ENCODE results near the gene PLSCR4.

Gene PLSCR4

GRCh38 chr3:146160321-146160963, 90.5 kb downstream of the PLSCR4 start:
- DNase-seq: no peak

GRCh38 chr3:146159616-146160320, 91.1 kb downstream of the PLSCR4 start:
- DNase-seq: no peak

GRCh38 chr3:146159037-146159436, 91.9 kb downstream of the PLSCR4 start:
- no peak for DNase-seq

- no peak for DNase-seq
These were observed 93.4 kb downstream of the PLSCR4 start for GRCh38 chr3:146157325-146158060.

DNA sequence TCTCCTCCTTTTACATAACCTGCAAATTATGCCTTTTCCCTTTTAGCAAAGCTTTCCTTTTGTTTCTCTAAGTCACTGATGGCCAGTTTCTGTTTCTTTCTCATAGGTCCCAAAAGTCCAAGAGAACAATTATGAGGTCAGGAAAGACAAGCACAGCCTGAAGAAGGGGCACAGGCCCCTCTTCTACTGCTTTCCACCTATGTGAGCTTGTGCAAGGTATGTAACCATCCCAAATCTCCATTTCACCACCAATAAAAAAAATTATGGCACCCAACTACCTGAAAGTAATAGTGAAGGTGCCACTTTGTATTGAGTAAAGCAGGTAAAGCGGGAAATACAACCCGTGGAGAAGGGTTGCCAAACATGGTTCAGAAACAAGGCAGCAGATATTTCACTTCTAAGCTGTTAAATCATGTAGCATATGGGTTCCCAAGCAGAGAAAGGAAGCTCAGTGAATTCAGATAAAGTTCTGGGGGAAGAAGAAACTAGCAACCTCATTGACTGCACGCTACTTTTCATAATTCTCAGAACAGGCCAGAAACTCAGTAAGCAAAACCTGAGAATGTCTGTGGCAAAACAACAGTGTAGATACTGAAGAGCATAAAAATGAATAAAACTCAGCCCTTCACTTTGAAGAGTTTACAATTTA, 94.1 kb downstream of the PLSCR4 start:
- no peak for DNase-seq

- no peak for DNase-seq
These were observed 94.8 kb downstream of the PLSCR4 start for GRCh38 chr3:146156095-146156494.

DNA sequence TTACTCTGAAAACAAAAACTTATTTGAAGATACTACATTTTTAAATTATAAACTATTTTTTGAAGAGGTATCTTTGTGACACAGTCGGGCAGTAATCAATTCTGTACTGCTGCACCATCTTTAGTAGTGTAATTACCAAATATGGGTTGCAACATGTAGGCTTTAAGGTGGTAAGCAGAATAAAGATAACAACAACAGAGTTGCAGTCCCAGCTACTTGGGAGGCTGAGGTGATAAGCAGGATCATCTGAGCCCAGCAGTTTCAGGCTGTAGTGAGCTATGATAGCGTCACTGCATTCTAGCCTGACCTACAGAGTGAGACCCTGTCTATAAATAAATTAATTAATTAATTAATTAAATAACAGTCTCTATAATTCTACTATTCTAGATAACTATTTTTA, 95.9 kb downstream of the PLSCR4 start:
- no peak for DNase-seq

DNA sequence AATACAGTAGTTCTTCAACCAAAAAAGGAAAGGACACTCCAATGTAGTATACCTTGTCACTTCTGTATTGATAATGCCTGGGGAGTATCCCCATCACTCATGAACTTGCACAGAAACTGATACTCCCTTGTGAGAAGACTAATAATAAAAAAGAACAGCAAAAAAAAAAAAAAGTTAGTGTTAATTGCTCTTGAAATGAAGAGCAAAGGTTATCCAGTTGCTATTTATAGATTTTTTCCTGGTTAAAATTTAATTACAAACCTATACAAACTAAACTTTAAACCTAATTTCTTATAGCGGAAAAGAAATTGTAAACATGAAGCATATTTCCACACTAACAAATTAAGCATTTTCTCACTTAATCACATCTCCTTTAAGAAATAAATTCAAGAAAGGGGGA, 96.6 kb downstream of the PLSCR4 start:
- DNase-seq: no peak

- no peak for DNase-seq
These were observed 97.5 kb downstream of the PLSCR4 start for GRCh38 chr3:146153429-146153828.

DNA sequence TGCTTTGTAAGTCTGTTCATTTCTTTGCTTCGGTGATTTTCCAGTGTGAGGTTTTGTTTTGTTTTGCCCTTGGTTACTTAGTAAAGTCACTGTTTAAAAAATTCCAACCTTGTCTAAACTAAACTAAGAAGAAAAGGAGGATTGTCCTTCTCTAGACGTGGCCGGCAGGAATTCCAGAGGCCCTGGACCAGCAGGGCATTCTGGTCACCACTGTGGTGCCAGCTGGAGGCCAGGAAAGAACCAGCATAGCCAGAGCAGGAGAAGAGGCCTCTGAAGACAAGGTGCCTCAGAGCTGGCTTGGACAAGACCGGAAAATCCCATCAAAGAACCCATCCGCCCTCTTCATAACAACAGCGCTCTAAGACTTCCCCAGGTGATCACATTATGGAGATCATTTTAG, 98.1 kb downstream of the PLSCR4 start:
- no peak for DNase-seq

DNA sequence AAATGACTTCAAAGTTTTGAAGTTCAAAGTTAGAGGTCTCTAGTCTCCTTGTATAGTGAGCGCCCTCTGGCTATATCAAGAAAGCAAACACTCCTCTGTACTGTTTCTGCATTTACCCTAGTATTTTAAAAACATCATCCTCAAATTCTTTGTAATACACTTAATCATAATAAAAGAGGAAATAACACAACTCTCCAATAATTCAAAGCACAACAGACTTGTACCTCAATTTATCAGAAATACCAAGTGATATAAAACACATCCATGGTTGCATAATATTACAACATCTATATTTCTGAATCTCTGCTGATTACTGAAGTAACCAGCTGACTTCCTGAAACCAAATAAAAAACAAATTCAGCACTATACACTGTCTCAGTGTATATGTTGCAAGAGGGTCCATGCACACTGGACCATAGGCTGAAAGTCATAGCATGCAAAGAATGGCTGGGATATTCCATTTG, 102.4 kb downstream of the PLSCR4 start:
- DNase-seq: no peak

DNA sequence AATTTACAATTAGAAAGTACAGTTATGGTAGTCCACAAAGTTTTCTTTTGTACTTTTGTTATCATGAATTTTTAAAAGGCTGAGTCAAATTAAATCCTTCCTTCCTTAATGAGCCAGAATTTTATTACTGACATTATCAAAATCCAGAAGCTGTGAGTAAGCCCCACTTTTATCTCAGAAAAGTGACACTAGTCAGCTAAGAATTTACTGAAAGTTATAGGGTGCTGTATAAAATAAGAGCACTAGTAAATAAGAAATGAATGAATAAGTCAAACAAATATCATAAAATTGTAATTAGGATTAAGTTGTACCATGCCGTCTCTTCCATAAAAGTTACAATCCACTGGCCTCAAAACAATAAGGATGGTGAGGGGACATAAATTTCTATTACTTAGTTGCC, 105.3 kb downstream of the PLSCR4 start:
- no peak for DNase-seq

DNA sequence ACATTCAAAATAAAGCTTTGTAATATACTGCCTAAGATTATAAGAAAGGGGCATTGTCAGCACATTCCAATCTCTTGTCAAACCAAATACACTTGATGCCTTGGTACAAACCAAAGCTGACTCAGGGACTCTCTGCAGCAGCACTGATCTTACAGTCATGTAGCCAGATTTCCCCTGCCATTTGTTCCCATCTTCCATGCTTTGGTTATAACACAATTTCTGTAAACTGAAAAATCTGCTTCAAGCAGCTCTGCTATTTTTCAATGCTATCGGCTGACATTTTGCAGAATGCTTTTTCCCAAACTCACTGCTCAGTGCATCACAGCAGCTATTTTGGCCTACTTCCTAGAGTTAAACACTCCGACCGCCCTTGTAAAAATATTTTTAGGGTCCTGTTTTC, 108.1 kb downstream of the PLSCR4 start:
- no peak for DNase-seq

Measured in activated gamma-delta T cell (primary cell).